K562 (cell line): ENCODE data around the gene SV2A. TPM values are rescaled to one million over a fixed set of nuclear protein-coding genes. Genes with fewer than 3 reads are reported as not detected.
A peak's percentile ranks its signal among the peaks of the same experiment; 100 is the strongest.

Experiments
- FOS ChIP-seq: IDR thresholded peaks from 3 replicates; pipeline ENCODE4 v1.6.1; 2011; ENCODE audit not compliant: insufficient read length; ENCODE audit errors: extremely low read depth
- NRF1 ChIP-seq, 2 experiments: fragments of 450-650 bp; IDR thresholded peaks in 1 of 2; conservative IDR thresholded peaks in 1 of 2; 2 replicates each; pipeline ENCODE4 v1.6.1; 2014; ENCODE audit warnings: mild to moderate bottlenecking in 2 of 2
- PHB2 ChIP-seq: fragments of 450-650 bp; IDR thresholded peaks from 2 replicates; pipeline ENCODE4 v1.6.1; 2017; ENCODE audit warnings: low read depth
- RBBP5 ChIP-seq: fragments of 200-600 bp; sonication (generic); IDR thresholded peaks from 2 replicates; pipeline ENCODE4 v1.6.1; 2012; ENCODE audit warnings: borderline replicate concordance, mild to moderate bottlenecking, low read length, control low read depth, inconsistent platforms; ENCODE audit not compliant: insufficient read depth, poor library complexity, severe bottlenecking
- RBM22 ChIP-seq: fragments of 200-400 bp; formaldehyde crosslinking; IDR thresholded peaks from 2 replicates; pipeline ENCODE4 v1.6.1; 2018; ENCODE audit warnings: low read length, low read depth; ENCODE audit not compliant: poor library complexity, severe bottlenecking
- RBM25 ChIP-seq: fragments of 200-400 bp; formaldehyde crosslinking; IDR thresholded peaks from 2 replicates; pipeline ENCODE4 v1.6.1; 2018; ENCODE audit warnings: low read length, low read depth, moderate library complexity; ENCODE audit not compliant: severe bottlenecking
- TEAD4 ChIP-seq, 2 experiments: sonication (generic) in 1 of 2; formaldehyde crosslinking in 1 of 2; IDR thresholded peaks; 2 replicates each; pipeline versions ENCODE4 v1.6.1 to v1.8.0; 2012 to 2022; ENCODE audit warnings: borderline replicate concordance in 1 of 2, inconsistent platforms in 1 of 2, low read length in 1 of 2, mild to moderate bottlenecking in 1 of 2, missing genetic modification reagents in 1 of 2
- TFAP4 ChIP-seq: sonication (generic); formaldehyde crosslinking; IDR thresholded peaks from 2 replicates; pipeline ENCODE4 v1.8.0; 2022; ENCODE audit warnings: missing genetic modification reagents, mild to moderate bottlenecking, moderate library complexity, borderline replicate concordance
- UBTF ChIP-seq, 2 experiments: IDR thresholded peaks; 2 replicates each; pipeline ENCODE4 v1.6.1; 2012; ENCODE audit warnings: improper control_type of control experiment in 2 of 2, low read depth in 2 of 2, low read length in 2 of 2, borderline replicate concordance in 1 of 2
- VEZF1 ChIP-seq: fragments of 200-800 bp; sonication (Bioruptor generic); IDR thresholded peaks from 2 replicates; pipeline ENCODE4 v1.6.1; 2017; ENCODE audit warnings: missing genetic modification characterization, missing compliant biosample characterization
- XRCC3 ChIP-seq: fragments of 450-650 bp; IDR thresholded peaks from 2 replicates; pipeline ENCODE4 v1.6.1; 2017; ENCODE audit warnings: mild to moderate bottlenecking, moderate library complexity
- ZNF224 ChIP-seq: sonication (generic); formaldehyde crosslinking; IDR thresholded peaks from 2 replicates; pipeline ENCODE4 v1.8.0; 2022; ENCODE audit warnings: mild to moderate bottlenecking, missing genetic modification reagents
- ZNF263 ChIP-seq: sonication (generic); formaldehyde crosslinking; IDR thresholded peaks from 2 replicates; pipeline ENCODE4 v1.8.0; 2022; ENCODE audit warnings: mild to moderate bottlenecking, missing genetic modification reagents, borderline replicate concordance
- ZNF639 ChIP-seq, 2 experiments: fragments of 200-800 bp in 1 of 2; sonication (Bioruptor generic) in 1 of 2; sonication (generic) in 1 of 2; formaldehyde crosslinking in 1 of 2; IDR thresholded peaks in 1 of 2; conservative IDR thresholded peaks in 1 of 2; 2 replicates each; pipeline versions ENCODE4 v1.5.0 to v1.6.1; 2016 to 2020; ENCODE audit warnings: missing compliant biosample characterization in 1 of 2, missing genetic modification characterization in 1 of 2, missing genetic modification reagents in 1 of 2
- ZNF77 ChIP-seq: fragments of 250-450 bp; sonication (Bioruptor Pico); IDR thresholded peaks from 2 replicates; pipeline ENCODE4 v1.5.0; 2020
- polyA plus RNA-seq, 8 experiments: library from polyadenylated mRNA; depleted of rRNA in 4 of 8; stranded (reverse) in 5 of 8; unstranded in 3 of 8; fragments of >200 nt; fragmentation: Nextera tagmentation in 2 of 8; fragmentation: Illumina TruSeq in 1 of 8; extraction: Ambion mirVana in 2 of 8; extraction: Trizol in 1 of 8; gene quantifications; 2 replicates each; pipeline versions ENCODE4 v1.2.1 to v1.2.3, GENCODE V29; 2011 to 2014; ENCODE audit warnings: inconsistent platforms in 1 of 8, missing spikeins in 1 of 8
- total RNA-seq, 7 experiments: library from RNA; depleted of rRNA in 6 of 7; stranded (reverse); fragments of >200 nt in 6 of 7; fragmentation: Illumina TruSeq in 2 of 7; extraction: Trizol in 2 of 7; gene quantifications; 2 replicates each; pipeline versions ENCODE4 v1.2.1 to v1.2.3, GENCODE V29; 2011 to 2021; ENCODE audit warnings: low replicate concordance in 1 of 7

The SV2A gene
- total and polyA plus RNA-seq, 9 of the 15 experiments (the other 6 are each of a cell fraction or from before 2014, with no cell fraction given), result 0.07 to 0.22 (median 0.11) TPM; not detected in 1

- TF ChIP-seq VEZF1 (CRISPR knock-in tag) (no peak; the same call in none of the 2 replicates), XRCC3 (no peak), NRF1 (conservative IDR thresholded peaks at IDR 0.05 in 1 of 2, IDR thresholded peaks at IDR 0.05 in 1 of 2) (no peak), FOS (no peak), RBBP5 (no peak), ZNF263 (0 out of 2 replicates have a peak, but pooled peaks have one; percentile 1), PHB2 (no peak), TFAP4 (peak; percentile 74; the same call in 1 of the 2 replicates), RBM22 (no peak), ZNF77 (CRISPR knock-in tag) (no peak), TEAD4 (IDR thresholded peaks at IDR 0.05; ENCODE audit: low read length) (no peak), TEAD4 (CRISPR knock-in tag; IDR thresholded peaks at IDR 0.05; ENCODE audit: borderline replicate concordance) (no peak), ZNF639 (CRISPR knock-in tag; conservative IDR thresholded peaks at IDR 0.05 in 1 of 2, IDR thresholded peaks at IDR 0.05 in 1 of 2) (no peak), RBM25 (no peak), UBTF (IDR thresholded peaks at IDR 0.05; ENCODE audit: borderline replicate concordance in 1 of 2, low read depth in 2 of 2, low read length in 2 of 2) (no peak), ZNF224 (no peak)
Measured at GRCh38 chr1:149884433-149885338, 33.0 kb downstream of the SV2A start (continued).
